CD4-positive, alpha-beta T cell treated with Interleukin-15 for 1 hour (primary cell): ENCODE measurements around the gene RAP2B.
A peak's percentile ranks its signal among the peaks of the same experiment; 100 is the strongest.
"Not testable (repeated sequence)": the region's sequence is repeated elsewhere in the genome, so short reads cannot be mapped to it uniquely, and the experiment has no call there.

Source experiments
- DNase-seq: peaks from one replicate; pipeline ENCODE4 v3.0.0-alpha.2; 2020

RAP2B gene

DNA sequence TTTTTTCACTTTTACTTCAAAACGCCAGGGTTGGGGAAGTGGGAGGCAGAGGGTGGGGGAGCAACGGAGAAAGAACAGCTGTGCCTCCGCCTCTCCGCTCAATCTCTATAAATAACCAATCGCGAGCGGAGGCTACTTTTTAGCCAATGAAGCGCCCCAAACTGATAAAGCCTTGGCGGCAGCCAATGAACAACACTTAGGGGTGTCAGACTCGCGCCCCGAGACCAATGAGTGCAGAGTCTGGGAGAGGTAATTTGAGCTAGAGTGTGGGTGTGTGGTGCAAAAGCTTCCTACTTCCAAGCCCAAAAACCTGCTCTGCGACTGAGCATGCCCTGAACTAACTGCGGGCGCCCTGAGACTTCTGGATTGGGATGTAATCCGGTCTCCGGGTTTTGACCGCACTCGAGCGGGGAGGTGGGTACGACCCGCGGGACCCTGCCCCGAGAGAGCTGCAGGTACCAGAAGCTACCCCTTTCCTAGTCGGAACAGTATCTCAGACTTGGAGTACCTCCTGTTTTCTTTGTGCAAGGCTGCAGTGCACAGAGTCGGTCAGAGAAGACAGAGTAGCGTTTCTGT is 800 bp upstream of the RAP2B start:
- DNase-seq = peak; percentile 95

DNA sequence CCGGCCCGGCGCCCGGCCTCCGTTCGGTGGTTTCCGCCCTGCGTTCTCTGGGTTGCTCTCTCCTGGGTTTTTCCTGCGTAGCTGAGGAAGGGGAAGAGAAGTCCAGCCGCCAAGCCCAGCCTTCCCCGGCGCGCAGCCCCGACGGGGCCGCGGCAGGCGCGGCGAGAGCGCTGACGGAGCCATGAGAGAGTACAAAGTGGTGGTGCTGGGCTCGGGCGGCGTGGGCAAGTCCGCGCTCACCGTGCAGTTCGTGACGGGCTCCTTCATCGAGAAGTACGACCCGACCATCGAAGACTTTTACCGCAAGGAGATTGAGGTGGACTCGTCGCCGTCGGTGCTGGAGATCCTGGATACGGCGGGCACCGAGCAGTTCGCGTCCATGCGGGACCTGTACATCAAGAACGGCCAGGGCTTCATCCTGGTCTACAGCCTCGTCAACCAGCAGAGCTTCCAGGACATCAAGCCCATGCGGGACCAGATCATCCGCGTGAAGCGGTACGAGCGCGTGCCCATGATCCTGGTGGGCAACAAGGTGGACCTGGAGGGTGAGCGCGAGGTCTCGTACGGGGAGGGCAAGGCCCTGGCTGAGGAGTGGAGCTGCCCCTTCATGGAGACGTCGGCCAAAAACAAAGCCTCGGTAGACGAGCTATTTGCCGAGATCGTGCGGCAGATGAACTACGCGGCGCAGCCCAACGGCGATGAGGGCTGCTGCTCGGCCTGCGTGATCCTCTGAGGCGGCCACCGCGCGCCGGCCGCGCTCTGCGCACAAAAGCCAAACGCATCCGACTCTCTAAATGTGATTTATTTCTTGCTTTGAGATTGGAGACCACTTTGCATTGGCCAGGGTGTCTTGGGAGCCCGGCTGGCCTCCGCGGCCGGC is 727 bp downstream of the RAP2B start:
- DNase-seq = peak; percentile 25

DNA sequence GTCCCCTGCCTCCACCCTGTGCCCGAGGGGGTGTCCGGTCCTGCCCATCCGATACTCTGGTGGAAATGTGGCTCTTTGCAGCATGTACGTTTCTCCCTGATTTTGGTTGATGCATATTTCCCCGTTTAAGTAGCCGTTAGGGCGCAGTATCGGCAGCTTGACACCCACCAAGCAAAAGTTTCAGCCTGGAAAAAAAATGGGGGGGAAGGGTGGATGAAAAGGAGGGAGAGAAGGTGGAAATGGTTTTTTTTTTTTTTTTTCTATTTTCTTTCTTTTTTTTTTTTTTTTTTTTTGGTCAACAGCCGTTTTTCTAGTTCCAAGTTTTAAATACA is 1.3 kb downstream of the RAP2B start:
- no peak for DNase-seq

DNA sequence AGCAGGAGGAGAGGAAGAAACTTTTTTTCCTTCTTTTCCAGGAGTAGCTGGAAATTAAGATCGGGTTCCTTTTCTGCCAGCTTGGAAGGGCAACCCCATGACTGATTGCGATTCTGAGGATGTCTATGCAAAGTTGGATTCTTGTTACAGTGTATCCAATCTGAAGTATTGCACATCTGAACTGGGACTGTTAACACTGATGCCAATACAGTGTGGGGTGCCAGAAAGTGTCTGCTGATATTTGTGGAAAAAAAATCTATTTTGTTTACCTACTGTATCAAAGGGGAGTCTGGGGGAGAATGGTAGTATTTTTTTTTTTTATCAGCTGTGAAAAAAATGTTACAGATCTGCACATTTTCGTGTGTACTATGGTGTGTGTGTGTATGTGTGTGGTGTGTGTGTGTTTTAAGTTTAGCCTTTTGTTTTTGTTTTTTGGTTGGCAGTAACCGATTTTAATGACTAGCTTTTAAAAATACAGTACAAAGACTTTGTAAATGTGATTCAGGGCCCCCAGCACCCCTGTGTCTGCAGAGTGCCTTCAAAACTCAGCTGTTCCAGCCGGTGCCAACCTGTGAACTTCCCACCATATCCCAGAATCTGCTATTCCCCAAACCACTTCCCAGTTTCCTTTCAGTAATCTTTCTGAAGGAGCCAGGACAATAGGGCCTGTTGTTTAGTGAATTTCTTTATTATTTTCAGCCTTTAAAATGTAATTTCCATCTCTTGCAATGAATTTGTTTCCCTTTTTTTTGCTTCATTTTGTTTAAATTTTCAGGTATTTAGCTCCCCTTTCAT is 1.9 kb downstream of the RAP2B start:
- DNase-seq = no peak

DNA sequence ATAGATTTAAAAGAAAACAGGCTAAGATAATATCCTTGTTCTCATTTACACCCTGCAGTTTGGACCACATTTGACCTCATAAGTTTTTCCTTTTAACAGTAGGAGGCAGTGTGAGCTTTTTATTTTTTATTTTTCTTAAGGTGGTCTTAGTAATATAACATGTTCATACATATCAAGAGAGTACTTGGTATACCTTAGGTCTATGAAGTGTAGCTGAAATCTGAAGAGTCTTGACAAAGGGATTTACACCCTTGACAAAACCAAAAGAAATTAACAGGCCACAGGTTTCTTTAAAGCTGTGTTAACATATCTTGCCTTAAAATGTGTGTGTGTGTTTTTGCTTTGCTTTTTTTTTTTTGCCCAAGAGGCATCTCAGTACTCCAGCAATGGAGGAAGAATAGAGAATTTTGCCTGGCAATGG is 3.2 kb downstream of the RAP2B start:
- no peak for DNase-seq

DNA sequence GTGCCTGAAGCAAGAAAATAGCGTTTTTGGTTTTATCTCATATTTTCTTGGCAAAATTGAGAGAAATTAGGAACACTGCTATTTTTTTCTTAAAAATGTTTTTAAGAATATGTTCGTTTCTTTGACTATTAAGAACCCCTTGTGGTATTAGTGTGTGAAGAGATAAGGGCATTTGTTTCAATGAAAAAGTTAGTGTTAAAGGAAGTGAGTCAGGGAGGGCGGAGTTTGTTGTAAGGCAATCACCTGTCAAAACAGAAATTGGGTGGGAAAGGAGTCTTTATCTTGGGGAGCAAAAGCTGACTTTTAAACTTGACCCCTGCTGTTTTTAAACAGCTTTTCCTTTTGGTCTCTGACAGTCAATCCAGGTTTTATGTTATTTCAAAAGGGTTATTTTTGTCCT is 4.2 kb downstream of the RAP2B start:
- DNase-seq = no peak

DNA sequence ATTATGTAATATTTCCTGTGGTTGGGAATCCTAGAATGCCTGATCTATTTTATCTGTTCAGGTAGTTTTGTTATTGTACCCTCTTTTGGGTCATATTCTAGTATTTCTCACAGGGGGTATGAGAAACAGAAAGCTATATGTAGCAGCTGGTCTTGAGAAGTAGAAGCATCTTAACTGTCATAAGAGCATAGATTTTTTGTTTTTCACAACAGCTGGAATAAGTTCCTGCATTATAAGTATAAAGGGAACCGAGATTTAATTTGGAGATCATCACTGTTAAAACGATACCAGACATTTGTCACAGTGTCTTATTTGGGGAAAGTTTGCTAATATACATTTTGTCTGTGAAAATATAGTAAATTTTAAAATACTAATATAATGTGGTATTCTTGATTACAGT is 4.8 kb downstream of the RAP2B start:
- no peak for DNase-seq

DNA sequence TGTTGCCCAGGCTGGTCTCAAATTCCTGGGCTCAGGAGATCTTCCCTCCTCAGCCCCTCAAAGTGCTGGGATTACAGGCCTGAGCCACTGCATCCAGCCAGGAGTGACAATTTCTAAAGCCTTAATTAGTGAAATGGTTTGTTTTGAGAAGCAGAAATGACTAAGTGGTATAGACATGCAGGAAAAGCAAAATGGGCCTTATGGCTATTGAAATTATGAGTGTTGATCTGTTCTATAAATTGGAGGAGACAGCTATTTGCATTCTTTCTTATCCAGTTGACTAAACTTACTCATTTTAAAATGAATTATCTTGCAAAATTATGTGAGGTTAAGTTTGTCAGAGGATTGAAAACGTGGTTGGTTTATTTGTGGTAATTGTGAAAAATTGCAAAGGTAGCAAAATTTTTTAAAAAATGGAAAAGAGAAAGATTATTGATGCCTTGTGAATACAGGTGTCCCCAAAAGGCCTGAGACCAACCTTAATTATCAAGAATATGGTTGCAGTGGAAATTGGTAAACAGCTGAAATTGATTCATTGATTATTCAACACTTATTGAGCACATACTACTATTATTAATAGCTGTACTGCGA is 7.9 kb downstream of the RAP2B start:
- no peak for DNase-seq

DNA sequence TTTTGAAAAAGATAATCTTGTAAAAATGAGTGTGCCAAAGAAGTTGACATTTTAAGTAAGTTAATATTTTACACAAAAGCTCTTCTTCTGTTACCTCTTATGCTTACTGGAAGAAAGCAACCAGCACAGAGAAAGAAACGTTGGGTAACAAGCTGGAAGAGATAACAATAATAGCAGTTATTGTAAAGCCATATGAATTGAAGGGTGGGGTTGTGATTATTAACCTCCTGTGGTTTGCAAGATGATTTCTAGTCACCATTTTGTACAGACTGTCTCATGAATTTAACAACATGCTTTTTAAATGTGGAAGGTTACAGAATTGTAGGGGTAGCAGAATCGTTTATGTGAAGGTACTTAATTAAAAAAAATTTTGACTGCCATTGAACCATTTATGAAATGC is 9.2 kb downstream of the RAP2B start:
- DNase-seq = no peak

DNA sequence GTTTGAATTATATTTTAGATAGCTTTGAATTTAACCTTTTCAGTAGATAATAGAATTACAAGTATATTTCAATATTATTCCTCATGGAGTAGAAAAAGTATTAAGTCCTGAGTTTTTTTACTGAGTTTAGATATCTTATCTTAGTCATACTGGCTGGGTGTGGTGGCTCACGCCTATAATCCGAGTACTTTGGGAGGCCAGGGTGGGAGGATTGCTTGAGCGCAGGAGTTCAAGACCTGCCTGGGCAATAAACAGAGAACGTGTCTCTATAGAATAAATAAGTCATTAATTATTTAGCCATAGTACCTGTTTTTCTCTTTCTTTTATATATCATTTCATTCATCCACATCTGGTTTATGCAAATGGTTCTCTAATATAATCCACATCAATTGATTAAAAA is 9.9 kb downstream of the RAP2B start:
- DNase-seq = no peak

DNA sequence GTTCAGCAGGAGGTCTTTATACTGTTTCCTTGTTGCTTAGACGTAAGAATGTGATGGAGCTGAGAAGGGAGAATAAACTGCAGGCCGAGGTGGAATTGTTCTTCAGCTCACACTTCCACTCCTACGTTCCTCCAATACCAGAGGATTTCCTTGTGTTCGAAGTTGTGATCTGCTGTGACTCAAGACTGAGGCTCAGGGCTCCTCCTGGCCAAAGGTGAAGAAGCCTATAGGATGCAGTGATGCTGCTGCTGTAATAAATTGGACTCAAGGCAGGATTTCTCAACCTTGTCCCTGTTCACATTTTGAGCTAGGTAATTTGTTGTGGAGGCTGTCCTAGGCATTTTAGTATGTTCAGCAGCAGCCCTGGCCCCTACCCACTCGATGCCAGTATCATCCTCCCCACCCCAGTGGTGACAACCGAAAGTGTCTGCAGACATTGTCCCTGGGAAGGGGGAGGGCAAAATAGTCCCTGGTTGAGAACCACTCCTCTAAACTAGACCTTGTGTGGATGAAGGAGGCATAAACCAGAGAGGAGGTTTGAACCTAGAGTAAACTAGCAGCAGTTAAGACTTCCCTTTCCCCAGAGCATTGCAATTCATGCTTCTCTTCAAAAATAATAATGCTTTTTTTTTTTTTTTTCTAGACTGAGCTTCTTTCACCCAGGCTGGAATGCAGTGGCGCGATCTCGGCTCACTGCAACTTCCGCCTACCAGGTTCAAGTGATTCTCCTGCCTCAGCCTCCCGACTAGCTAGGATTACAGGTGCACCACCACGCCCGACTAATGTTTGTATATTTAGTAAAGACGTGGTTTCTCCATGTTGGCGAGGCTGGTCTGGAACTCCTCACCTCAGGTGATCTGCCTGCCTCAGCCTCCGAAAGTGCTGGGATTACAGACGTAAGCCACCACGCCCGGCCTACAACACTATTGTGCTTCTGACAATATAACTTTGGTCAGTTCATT is 11.1 kb downstream of the RAP2B start:
- DNase-seq = no peak

DNA sequence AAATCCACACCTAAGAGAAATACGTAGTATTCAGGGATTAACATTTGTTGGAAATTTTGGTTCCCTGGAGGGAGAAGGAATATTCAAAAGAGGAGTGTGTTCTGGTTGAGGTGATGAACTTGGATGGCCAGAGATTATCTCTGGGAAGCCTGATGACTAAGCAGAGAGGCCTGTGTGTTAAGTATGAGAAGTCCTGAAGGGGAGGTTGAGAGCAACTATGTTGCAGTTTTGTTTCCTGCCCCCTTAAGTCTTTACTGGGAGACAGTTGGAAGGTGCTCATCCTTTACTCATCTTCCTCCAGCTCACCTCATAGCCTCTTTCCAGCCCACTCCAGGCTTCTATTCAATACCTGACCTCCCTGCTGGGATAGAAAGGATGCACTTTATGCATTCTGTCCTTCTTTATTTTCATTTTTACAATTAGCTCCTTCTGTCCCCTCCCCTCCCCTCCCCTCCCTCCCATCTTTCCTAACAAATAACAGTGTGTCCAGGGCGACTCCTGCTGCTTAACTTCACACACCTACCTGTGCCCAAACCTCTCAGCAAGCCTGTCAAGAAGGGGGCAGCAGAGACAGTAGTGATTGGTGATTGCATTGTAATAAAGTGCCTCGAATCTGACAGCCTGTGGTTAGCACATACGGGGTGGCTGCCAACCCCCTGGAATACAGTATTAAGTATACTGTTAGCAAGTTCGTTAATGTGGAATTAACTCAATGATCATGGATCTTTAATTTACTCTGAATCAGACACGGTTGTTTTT is 11.9 kb downstream of the RAP2B start:
- no peak for DNase-seq

DNA sequence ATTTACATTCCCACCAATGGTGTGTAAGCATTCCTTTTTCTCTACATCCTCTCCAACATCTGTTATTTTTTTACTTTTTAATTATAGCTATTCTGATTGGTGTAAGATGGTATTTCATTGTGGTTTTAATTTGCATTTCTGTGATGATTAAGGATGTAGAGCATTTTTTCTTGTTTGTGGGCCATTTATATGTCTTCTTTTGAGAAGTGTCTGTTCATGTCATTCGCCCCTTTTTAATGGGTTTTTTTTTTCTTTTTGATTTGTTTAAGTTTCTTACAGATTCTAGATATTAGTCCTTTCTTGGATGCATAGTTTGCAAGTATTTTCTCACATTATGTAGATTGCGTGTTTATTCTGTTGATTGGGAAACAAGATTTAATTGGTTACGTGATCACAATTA is 14.2 kb downstream of the RAP2B start:
- DNase-seq = no peak

DNA sequence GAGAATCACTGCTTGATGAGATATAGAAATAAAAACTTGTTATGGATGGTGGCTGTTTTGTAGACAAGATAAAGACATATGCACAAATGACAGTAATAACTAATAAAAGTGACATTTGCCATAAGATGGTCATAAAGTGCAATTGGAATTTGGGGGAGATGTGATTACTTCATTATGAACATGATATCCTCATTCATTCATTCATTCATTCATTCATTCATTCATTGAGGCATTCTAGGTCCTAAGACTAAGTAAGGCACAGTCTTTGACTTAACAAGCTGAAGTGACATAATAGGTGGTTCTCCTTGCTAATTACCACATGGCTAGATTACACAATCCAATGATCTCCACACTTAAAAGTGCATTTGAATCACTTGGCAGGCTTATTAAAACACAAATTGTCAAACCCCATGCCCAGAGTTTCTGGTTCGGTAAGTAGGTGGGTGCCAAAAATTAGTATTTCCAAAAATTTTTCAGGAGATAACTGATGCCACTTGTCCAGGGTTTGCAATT is 18.9 kb downstream of the RAP2B start:
- DNase-seq = no peak

DNA sequence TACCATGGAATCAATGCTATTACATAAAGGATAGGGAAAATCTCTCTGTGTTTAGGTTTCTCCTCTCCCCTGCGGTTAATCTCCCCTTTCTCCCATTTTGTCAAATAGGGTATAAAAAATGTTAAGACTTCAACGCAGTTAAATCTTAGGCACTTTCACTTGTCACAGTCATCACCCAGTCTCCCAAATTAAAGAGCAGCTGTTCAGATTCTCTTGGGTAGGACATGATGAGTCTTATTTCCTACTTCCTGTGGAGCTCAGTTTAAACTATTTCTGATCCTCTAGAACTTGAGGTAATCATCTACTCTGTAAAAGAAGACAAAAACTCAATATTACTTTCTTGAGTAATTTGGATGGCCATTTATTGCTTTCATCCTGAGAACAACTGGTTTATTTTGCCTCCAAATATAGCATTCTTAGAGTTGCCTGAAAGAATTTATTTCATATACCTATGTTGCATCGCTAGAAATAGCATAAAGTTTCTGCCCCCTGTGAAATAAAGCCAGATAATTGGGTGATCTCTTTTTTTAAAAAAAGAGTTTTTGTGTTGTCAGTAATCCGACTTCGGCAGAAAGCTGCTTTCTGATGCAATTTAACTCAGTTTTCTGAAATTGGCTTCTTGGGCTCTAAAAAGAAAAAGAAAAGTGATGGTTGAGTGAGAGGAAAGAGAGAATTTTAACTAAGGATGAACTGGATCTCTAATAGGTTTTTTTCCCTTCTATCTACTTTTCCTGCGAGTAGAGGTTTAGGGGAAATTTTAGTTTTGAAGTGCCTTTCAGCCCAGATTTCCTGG is 20.7 kb downstream of the RAP2B start:
- DNase-seq = no peak

DNA sequence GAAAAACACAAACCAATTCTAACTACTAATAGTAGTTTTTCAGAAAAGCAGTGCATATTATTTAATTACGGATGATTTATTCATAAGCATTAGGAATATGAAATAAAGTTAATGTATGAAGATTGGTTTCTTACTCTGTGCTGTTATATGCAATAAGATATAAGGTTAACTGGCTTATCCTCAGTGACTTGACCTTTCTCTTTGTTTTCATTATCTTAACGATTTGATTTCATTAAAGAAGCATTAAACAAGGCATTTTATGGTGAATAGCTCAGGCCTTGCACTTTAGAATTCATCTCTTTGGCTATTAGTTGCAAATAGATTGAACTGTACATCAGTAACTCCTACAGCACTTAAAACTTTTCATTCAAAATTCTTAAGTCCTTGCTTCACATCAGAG is 28.9 kb downstream of the RAP2B start:
- DNase-seq = no peak

DNA sequence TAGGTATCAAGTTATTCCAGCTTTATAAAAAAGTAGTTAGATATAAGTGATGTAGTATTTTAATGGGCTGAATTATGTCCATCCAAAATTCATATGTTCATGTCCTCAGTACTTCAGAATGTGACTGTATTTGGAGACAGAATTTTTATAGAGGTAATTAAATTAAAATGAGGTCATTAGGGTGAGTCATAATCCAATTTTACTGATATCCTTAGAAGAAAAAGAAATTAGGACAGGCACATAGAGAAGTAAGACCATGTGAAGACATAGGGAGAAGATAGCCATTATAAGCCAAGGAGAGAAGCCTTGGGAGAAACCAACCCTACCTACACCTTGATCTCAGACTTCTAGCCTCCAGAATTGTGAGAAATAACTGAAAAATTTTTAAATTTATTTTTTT is 30.3 kb downstream of the RAP2B start:
- no peak for DNase-seq

DNA sequence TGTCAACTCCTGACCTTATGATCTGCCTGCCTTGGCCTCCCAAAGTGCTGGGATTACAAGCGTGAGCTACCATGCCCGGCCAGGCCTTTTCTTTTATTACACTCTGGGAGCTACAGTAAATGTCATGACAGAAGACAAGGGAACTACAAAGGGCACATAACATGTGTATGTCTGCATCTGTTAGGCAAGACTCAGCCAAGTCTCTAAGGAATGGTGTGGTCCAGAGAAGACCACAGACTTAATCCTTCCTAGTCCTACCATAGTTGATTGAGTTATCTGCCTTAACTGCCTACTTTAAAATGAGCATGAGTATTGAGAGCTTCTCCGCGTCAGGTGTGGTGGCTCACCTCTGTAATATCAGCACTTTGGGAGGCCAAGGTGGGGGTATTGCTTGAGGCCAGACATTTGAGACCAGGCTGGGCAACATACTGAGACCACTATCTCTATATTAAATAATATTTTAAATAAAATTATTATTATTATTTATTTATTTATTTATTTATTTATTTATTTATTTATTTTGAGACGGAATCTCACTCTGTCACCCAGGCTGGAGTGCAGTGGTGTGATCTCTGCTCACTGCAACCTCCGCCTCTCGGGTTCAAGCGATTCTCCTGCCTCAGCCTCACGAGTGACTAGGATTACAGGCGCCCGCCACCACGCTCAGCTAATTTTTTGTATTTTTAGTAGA is 31.9 kb downstream of the RAP2B start:
- not testable (repeated sequence) for DNase-seq

DNA sequence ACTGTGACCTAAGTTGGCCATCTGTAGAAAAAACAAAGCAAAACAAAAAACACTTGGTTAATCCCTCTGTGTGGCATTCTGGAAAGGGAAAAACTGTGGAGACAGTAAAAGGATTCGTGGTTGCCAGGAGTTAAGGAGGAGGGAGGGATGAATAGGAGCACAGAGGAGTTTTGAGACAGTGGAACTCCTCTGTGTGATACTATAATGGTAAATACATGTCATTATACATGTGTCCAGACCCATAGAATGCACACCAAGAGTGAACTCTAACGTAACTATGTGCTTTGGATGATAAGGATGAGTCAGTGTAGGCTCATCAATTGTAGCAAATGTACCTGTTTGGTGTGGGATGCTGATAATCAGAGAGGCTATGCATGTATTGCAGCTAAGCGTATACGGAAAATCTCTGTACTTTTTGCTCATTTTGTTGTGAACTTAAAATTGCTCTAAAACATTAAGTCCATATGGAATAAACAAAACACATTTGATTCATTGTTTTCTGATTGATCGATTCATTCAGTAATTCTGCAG is 33.4 kb downstream of the RAP2B start:
- DNase-seq = no peak

DNA sequence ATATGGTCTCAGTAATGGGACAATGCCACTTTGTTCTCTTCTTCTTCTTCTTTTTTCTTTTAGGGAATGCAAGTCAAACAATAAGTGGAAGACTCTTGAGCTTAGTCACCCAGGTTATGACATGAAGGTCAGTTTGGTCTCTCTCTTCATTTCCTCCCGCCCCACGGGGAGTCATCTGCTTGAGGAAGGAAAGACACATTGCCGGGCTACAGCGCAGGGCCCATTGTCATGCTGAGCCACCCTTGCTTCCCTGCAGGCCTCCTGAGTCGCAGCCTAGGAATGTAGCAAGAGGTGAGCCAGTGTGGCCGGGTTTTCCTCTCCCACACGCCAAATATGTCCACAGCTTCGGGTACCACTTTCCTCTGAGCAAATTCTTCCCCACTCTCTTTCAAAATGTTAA is 47.6 kb downstream of the RAP2B start:
- peak; percentile 64 for DNase-seq
